ENCODE data around the gene LAMC2. TPM values are rescaled to one million over a fixed set of nuclear protein-coding genes. Genes with fewer than 3 reads are reported as not detected.

Gene LAMC2
- total and polyA plus RNA-seq, 2 donors from 2014 or later = 4.0 to 89.0 TPM

GRCh38 chr1:183193963-183194525 is 8.0 kb downstream of the LAMC2 start:
- intact Hi-C loops (cut with DNase I) = no loop called here
- H3K9me3 ChIP-seq (ENCODE audit: control insufficient read depth in 2 of 3, insufficient read depth in 1 of 3, low read length in 3 of 3) = no peaks in the 10 kb centered on the region
- no peak for DNase-seq
- TF ChIP-seq, protein P1, sequence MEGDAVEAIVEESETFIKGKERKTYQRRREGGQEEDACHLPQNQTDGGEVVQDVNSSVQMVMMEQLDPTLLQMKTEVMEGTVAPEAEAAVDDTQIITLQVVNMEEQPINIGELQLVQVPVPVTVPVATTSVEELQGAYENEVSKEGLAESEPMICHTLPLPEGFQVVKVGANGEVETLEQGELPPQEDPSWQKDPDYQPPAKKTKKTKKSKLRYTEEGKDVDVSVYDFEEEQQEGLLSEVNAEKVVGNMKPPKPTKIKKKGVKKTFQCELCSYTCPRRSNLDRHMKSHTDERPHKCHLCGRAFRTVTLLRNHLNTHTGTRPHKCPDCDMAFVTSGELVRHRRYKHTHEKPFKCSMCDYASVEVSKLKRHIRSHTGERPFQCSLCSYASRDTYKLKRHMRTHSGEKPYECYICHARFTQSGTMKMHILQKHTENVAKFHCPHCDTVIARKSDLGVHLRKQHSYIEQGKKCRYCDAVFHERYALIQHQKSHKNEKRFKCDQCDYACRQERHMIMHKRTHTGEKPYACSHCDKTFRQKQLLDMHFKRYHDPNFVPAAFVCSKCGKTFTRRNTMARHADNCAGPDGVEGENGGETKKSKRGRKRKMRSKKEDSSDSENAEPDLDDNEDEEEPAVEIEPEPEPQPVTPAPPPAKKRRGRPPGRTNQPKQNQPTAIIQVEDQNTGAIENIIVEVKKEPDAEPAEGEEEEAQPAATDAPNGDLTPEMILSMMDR (IDR thresholded peaks at IDR 0.05; ENCODE audit: borderline replicate concordance, extremely low read depth, insufficient read depth) = no peak
- no peak overlapping the region for H3K9ac ChIP-seq (ENCODE audit: low read length in 3 of 3)
- no peak overlapping the region for H3K27ac ChIP-seq (ENCODE audit: low read depth in 2 of 2, low read length in 2 of 2)
- no peak for FAIRE-seq
- H3K4me3 ChIP-seq (ENCODE audit: low read length in 3 of 3) = no peak overlapping the region
- H3K27me3 ChIP-seq (ENCODE audit: control insufficient read depth, insufficient read depth, low read length) = no peaks in the 10 kb centered on the region
- no peaks in the 10 kb centered on the region for H3K4me1 ChIP-seq (ENCODE audit: control insufficient read depth in 2 of 3, insufficient read depth in 2 of 3, low read depth in 1 of 3, low read length in 3 of 3)
- H3K36me3 ChIP-seq (ENCODE audit: control insufficient read depth in 2 of 3, insufficient read depth in 3 of 3, low read length in 3 of 3) = no peaks in the 10 kb centered on the region

- FAIRE-seq = no peak
- Histone ChIP-seq H3K9me3 (ENCODE audit: control insufficient read depth in 2 of 3, insufficient read depth in 1 of 3, low read length in 3 of 3) (no peaks in the 10 kb centered on the region), H3K27ac (ENCODE audit: low read depth in 2 of 2, low read length in 2 of 2) (no peak overlapping the region), H3K9ac (ENCODE audit: low read length in 3 of 3) (no peak overlapping the region), H3K27me3 (ENCODE audit: control insufficient read depth, insufficient read depth, low read length) (no peaks in the 10 kb centered on the region), H3K4me1 (ENCODE audit: control insufficient read depth in 2 of 3, insufficient read depth in 2 of 3, low read depth in 1 of 3, low read length in 3 of 3) (no peaks in the 10 kb centered on the region), H3K36me3 (ENCODE audit: control insufficient read depth in 2 of 3, insufficient read depth in 3 of 3, low read length in 3 of 3) (no peaks in the 10 kb centered on the region), H3K4me3 (ENCODE audit: low read length in 3 of 3) (no peak overlapping the region)
- TF ChIP-seq, protein P1 (IDR thresholded peaks at IDR 0.05; ENCODE audit: borderline replicate concordance, extremely low read depth, insufficient read depth) = no peak
- intact Hi-C loops (cut with DNase I) = no loop called here
- DNase-seq = no peak
Observed at GRCh38 chr1:183194527-183195141, 8.6 kb downstream of the LAMC2 start.

DNA sequence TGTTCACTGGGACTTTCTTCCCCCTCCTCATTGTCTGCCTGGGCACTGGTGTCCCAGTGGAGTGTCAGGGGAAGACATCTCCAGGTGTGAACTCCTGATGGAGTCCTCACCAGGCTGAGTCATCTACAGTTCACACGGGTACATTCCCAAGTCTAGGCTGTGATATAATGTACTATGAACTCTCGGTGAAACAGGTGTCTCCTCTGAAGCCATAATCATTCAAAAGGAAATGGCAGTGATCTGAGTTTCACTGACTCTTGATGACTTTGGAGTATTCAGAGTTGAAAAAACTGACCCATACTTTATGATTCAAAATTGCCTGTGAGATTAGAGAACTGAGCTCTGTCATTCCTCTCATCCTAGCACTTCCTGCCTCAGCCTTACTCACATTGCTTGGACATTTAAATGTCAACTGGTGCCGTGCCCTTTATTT is 9.1 kb downstream of the LAMC2 start:
- H3K4me3 ChIP-seq (ENCODE audit: low read length in 3 of 3) = no peak overlapping the region
- intact Hi-C loops (cut with DNase I) = no loop called here
- no peak overlapping the region for H3K9ac ChIP-seq (ENCODE audit: low read length in 3 of 3)
- no peak overlapping the region for H3K27ac ChIP-seq (ENCODE audit: low read depth in 2 of 2, low read length in 2 of 2)
- FAIRE-seq (no peak), DNase-seq (no peak)
- no peaks in the 10 kb centered on the region for H3K36me3 ChIP-seq (ENCODE audit: control insufficient read depth in 2 of 3, insufficient read depth in 3 of 3, low read length in 3 of 3)
- TF ChIP-seq, protein P1 (IDR thresholded peaks at IDR 0.05; ENCODE audit: borderline replicate concordance, extremely low read depth, insufficient read depth) = no peak
- H3K9me3 ChIP-seq (ENCODE audit: control insufficient read depth in 2 of 3, insufficient read depth in 1 of 3, low read length in 3 of 3) = no peaks in the 10 kb centered on the region
- H3K4me1 ChIP-seq (ENCODE audit: control insufficient read depth in 2 of 3, insufficient read depth in 2 of 3, low read depth in 1 of 3, low read length in 3 of 3) = no peaks in the 10 kb centered on the region
- no peaks in the 10 kb centered on the region for H3K27me3 ChIP-seq (ENCODE audit: control insufficient read depth, insufficient read depth, low read length)
